Osteoblast (primary cell): ENCODE measurements around the gene CPHXL2. TPM values are rescaled to one million over a fixed set of nuclear protein-coding genes. Genes with fewer than 3 reads are reported as not detected.

Experiments
- DNase-seq: peaks from one replicate; pipeline ENCODE4 v3.0.0; 2011; ENCODE audit warnings: low spot score, mixed read lengths; ENCODE audit not compliant: insufficient read length; ENCODE audit errors: missing footprints
- H2AFZ ChIP-seq: 2 replicates; pipeline ENCODE4 v1.6.0; 2011; ENCODE audit warnings: mild to moderate bottlenecking, low read length
- H3K27ac ChIP-seq: 2 replicates; pipeline ENCODE4 v1.5.1; 2011; ENCODE audit warnings: mild to moderate bottlenecking, low read depth, low read length, moderate library complexity
- H3K27me3 ChIP-seq: 2 replicates; pipeline ENCODE4 v1.6.0; 2012; ENCODE audit warnings: mild to moderate bottlenecking, control low read depth, inconsistent platforms, low read length, moderate library complexity; ENCODE audit not compliant: insufficient read depth
- H3K36me3 ChIP-seq: 2 replicates; pipeline ENCODE4 v1.5.1; 2011; ENCODE audit warnings: mild to moderate bottlenecking, low read length, control low read depth, moderate library complexity; ENCODE audit not compliant: insufficient read depth
- H3K4me1 ChIP-seq: 2 replicates; pipeline ENCODE4 v1.5.1; 2011; ENCODE audit warnings: mild to moderate bottlenecking, low read length, control low read depth, moderate library complexity; ENCODE audit not compliant: insufficient read depth
- H3K4me2 ChIP-seq: 2 replicates; pipeline ENCODE4 v1.6.0; 2011; ENCODE audit warnings: mild to moderate bottlenecking, low read length; ENCODE audit not compliant: insufficient read depth
- H3K4me3 ChIP-seq: fragments of 200-600 bp; sonication (generic); 3 replicates; pipeline ENCODE4 v1.5.1; 2012; ENCODE audit warnings: mild to moderate bottlenecking, low read length, inconsistent platforms; ENCODE audit not compliant: insufficient read depth
- H3K79me2 ChIP-seq: 2 replicates; pipeline ENCODE4 v1.6.0; 2012; ENCODE audit warnings: mild to moderate bottlenecking, low read length, control low read depth, inconsistent platforms; ENCODE audit not compliant: insufficient read depth
- H3K9me3 ChIP-seq: 2 replicates; pipeline ENCODE4 v1.5.1; 2011; ENCODE audit warnings: low read depth, low read length, control low read depth
- H4K20me1 ChIP-seq: 2 replicates; pipeline ENCODE4 v1.6.0; 2012; ENCODE audit warnings: mild to moderate bottlenecking, low read length, control low read depth; ENCODE audit not compliant: insufficient read depth
- CTCF ChIP-seq: IDR thresholded peaks from 2 replicates; pipeline ENCODE4 v1.5.1; 2011; ENCODE audit warnings: mild to moderate bottlenecking, low read depth, low read length, moderate library complexity; ENCODE audit errors: extremely low read depth
- small RNA-seq: library from RNA; depleted of rRNA; stranded (forward); fragments of <200 nt; gene quantifications from one replicate; pipeline ENCODE3, GENCODE V24; 2012
- total RNA-seq: library from RNA; depleted of rRNA; stranded (reverse); fragments of >200 nt; gene quantifications from 2 replicates; pipeline ENCODE4 v1.2.3, GENCODE V29; 2012

Gene CPHXL2
- total RNA-seq, 1 donor, result not detected

GRCh38 chr16:75616521-75617010, 60.2 kb downstream of the CPHXL2 start:
- no peak overlapping the region for H3K27ac ChIP-seq
- peaks cover 56% of the 10 kb centered on the region for H3K36me3 ChIP-seq
- H3K27me3 ChIP-seq, result no peaks in the 10 kb centered on the region
- no peak overlapping the region for H3K4me3 ChIP-seq
- H3K4me2 ChIP-seq, result no peak overlapping the region
- H3K79me2 ChIP-seq, result peaks cover 2% of the 10 kb centered on the region
- no peaks in the 10 kb centered on the region for H4K20me1 ChIP-seq
- H3K4me1 ChIP-seq, result peaks cover 7% of the 10 kb centered on the region
- TF ChIP-seq CTCF, result no peak
- no peaks in the 10 kb centered on the region for H3K9me3 ChIP-seq
- no peak for DNase-seq
- no peak overlapping the region for H2AFZ ChIP-seq

GRCh38 chr16:75615619-75616018, 61.2 kb downstream of the CPHXL2 start:
- H3K79me2 ChIP-seq, result no peaks in the 10 kb centered on the region
- peaks cover 3% of the 10 kb centered on the region for H3K4me1 ChIP-seq
- no peaks in the 10 kb centered on the region for H3K9me3 ChIP-seq
- H3K4me3 ChIP-seq, result no peak overlapping the region
- H3K27ac ChIP-seq, result no peak overlapping the region
- no peak overlapping the region for H2AFZ ChIP-seq
- TF ChIP-seq CTCF, result no peak
- no peaks in the 10 kb centered on the region for H4K20me1 ChIP-seq
- DNase-seq, result no peak
- H3K36me3 ChIP-seq, result peaks cover 65% of the 10 kb centered on the region
- H3K4me2 ChIP-seq, result no peak overlapping the region
- no peaks in the 10 kb centered on the region for H3K27me3 ChIP-seq

GRCh38 chr16:75614066-75614897, 62.5 kb downstream of the CPHXL2 start:
- Histone ChIP-seq H4K20me1 (no peaks in the 10 kb centered on the region), H3K27me3 (no peaks in the 10 kb centered on the region), H3K4me1 (peaks cover 3% of the 10 kb centered on the region), H3K79me2 (no peaks in the 10 kb centered on the region), H2AFZ (no peak overlapping the region), H3K36me3 (peaks cover 60% of the 10 kb centered on the region), H3K27ac (no peak overlapping the region), H3K4me3 (no peak overlapping the region), H3K9me3 (no peaks in the 10 kb centered on the region), H3K4me2 (no peak overlapping the region)
- no peak for TF ChIP-seq CTCF
- DNase-seq, result no peak

Small RNA genes lying within 50 kb of the gene (small RNA-seq; reads per million reads assigned to genes)
- not detected for gene RN7SL520P

Other genes with a start within 250 kb of the CPHXL2 start
- 37.7 and 41.3 TPM in 2 replicates for gene CFDP1, start 243.5 kb downstream of the CPHXL2 start, total RNA-seq
- gene TMEM170A, start 212.3 kb downstream of the CPHXL2 start, total RNA-seq, result 11.6 and 13.6 TPM in 2 replicates
- 1.1 and 1.5 TPM in 2 replicates for gene CHST6, start 181.6 kb downstream of the CPHXL2 start, total RNA-seq
- gene CHST5, start 140.9 kb downstream of the CPHXL2 start, total RNA-seq, result under 0.01 TPM in 1 of 2 replicates, not detected in the other
- 17.0 and 22.4 TPM in 2 replicates for gene TMEM231, start 120.8 kb downstream of the CPHXL2 start, total RNA-seq
- gene GABARAPL2, start 110.6 kb downstream of the CPHXL2 start, total RNA-seq, result 32.9 and 36.8 TPM in 2 replicates
- 46.0 and 54.8 TPM in 2 replicates for gene ADAT1, start 53.7 kb downstream of the CPHXL2 start, total RNA-seq
- gene KARS1, start 29.3 kb downstream of the CPHXL2 start, total RNA-seq, result 121 and 125 TPM in 2 replicates
- 39.1 and 39.5 TPM in 2 replicates for gene TERF2IP, start 29.2 kb downstream of the CPHXL2 start, total RNA-seq
- gene DUXB, start 24.5 kb upstream of the CPHXL2 start, total RNA-seq, result not detected in 2 replicates
- gene CPHXL, start 49.5 kb upstream of the CPHXL2 start, total RNA-seq, result not detected in 2 replicates